Measurements from ENCODE around the gene GJA5.
"Not testable (repeated sequence)": the region's sequence is repeated elsewhere in the genome, so short reads cannot be mapped to it uniquely, and the experiment has no call there.

GJA5 gene

GRCh38 chr1:147745271-147745670 is 15.1 kb downstream of the GJA5 start:
- H3K27ac ChIP-seq: no peak overlapping the region
- no peak overlapping the region for H3K4me3 ChIP-seq
- no peak for DNase-seq (ENCODE audit: low spot score)
- no peak for TF ChIP-seq CTCF (IDR thresholded peaks at IDR 0.05)

DNA sequence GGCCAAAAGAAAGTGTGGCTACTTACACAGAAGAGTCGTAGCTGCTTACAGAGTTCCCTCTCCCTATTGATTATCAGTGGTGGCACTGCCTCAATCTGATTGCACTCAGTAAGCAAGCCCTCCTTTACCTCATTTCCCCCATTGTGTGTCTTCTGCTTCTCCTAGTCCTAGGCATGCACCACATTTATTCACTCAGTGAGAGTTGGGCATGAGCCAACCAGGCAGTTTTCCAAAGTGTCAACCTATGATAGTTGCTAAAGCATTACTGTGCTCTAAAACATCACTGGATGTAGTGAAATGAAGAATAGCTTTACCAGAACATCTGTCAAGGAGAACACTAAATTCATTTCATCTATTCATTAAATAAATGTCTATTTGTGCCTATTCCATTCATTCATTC is 19.3 kb downstream of the GJA5 start:
- Histone ChIP-seq H3K27ac (no peak overlapping the region), H3K4me3 (no peak overlapping the region)
- no peak for TF ChIP-seq CTCF (IDR thresholded peaks at IDR 0.05)
- DNase-seq (ENCODE audit: low spot score): no peak

DNA sequence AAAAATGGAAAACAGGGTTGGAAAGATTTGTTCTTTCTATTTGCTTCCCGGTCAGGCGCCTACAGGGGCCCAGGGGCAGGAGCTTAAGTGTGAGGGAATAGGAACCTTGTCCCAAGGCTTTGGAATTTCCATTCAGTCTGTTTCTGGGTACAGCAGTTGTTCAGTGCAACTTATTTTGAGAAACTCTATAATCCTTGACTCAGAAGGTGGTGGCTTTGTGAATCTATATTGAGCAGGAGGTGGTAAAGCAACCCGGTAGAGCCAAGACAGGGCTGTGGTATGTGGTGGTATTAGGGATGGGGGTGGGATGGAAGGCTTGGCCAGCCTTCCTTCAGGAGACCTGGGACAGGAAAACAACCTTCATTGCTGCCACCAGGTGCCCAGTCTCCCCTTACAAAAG is 20.0 kb downstream of the GJA5 start:
- TF ChIP-seq CTCF (IDR thresholded peaks at IDR 0.05): no peak
- DNase-seq (ENCODE audit: low spot score): no peak
- no peak overlapping the region for H3K27ac ChIP-seq
- H3K4me3 ChIP-seq: no peak overlapping the region

DNA sequence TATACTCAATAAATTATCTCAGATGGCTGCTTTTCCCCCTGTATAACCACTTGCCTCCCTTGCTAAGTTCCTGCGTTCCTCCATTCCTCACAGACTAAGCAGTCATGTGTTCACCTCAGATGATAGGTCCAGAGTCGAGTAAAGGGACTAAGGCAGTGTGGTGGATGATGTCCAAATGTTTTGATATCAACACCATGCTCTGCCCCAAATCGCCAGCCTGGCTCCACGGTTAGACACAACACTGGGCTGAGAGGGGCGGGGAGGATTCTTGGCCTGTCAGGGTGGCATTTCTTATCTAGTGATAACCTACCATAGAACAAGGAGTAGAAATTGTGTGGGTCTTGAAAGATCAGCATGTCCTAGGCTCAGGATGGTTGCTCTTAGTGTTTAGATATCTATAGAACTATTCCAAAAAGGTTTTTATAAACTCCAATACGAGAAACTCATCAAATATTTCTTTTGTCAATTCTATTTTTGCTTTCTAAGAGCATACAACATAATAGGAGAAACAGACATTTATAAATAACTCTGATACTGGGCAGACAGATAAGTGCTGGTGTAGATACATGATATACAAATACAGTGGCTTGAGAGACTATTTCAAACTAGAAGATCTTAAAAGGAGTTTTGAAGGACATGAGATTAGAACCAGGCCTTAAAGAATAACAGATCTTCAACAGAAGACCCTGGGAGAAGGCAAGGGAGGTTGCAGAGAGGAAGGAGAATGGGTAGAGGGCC is 21.5 kb downstream of the GJA5 start:
- Histone ChIP-seq H3K27ac (peak overlapping the region in 1 of 2 donors; percentile 4), H3K4me3 (no peak overlapping the region)
- no peak for DNase-seq (ENCODE audit: low spot score)
- TF ChIP-seq CTCF (IDR thresholded peaks at IDR 0.05): no peak

DNA sequence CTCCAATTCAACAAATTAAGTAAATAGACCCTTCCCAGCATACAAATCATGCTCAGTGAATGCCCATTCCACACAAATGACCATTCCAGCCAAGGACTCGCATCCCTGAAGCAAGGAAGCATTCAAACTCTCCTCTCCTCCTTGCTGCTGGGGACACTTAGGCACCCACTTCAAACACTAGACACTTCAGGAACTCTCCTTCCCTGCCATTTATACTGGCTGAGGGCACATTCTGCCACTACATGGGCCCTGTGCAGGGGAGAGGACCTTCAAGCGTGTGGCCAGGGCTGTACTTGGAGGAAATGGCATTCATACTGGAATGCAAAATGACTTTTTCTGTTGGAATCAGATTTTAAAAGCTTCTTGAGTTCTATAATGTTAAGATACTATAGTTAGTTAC is 22.3 kb downstream of the GJA5 start:
- H3K4me3 ChIP-seq: no peak overlapping the region

GRCh38 chr1:147736883-147737282 is 23.5 kb downstream of the GJA5 start:
- DNase-seq (ENCODE audit: low spot score): no peak
- TF ChIP-seq CTCF (IDR thresholded peaks at IDR 0.05): no peak
- H3K4me3 ChIP-seq: no peak overlapping the region
- no peak overlapping the region for H3K27ac ChIP-seq

More for the DNA sequence above, 22.3 kb downstream of the GJA5 start:
- TF ChIP-seq CTCF (IDR thresholded peaks at IDR 0.05): no peak
- no peak for DNase-seq (ENCODE audit: low spot score)
- H3K27ac ChIP-seq: no peak overlapping the region

- no peak overlapping the region for H3K4me3 ChIP-seq
- H3K27ac ChIP-seq: no peak overlapping the region
- DNase-seq (ENCODE audit: low spot score): no peak
- no peak for TF ChIP-seq CTCF (IDR thresholded peaks at IDR 0.05)
Measured at GRCh38 chr1:147735423-147735822, 25.0 kb downstream of the GJA5 start.

GRCh38 chr1:147734291-147734841 is 26.0 kb downstream of the GJA5 start:
- H3K27ac ChIP-seq; H3K4me3 ChIP-seq; DNase-seq (ENCODE audit: low spot score): not testable (repeated sequence)

Data from coronary artery (tissue), 2 donors.